ENCODE data around the gene RASAL2.
"Not testable (repeated sequence)": the region's sequence is repeated elsewhere in the genome, so short reads cannot be mapped to it uniquely, and the experiment has no call there.

RASAL2 gene

DNA sequence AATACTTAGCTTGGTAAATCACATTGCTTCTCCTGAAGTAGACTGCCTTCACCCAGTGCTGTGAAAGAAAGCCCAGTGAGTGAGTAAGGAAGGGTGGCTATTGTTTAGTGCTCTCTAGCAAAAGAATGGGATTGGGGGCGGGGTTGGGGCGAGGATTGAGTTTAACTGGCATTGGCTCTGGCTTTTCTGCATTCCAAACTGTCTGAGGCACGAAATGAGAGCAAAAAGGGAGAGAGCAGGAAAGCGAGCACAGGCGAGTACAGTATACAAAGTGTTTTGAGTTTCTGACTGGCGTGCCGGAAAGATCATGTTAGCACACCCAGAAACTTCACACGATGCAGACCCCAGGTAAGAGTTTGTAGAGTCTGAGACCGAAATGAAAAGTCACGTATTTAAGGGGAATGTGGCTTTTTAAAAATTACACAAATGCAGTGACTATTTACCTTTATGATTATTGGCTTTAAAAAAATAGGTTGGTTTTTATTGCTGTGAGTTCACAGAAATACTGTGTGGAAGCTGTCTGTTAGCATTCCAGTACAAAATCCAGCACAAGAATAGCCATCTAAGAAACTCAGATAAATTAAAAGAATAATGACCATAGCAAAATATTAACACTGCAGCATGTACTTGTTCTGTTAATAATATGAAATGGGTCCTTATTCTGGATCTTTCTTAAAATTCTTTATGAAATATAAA, 247.5 kb downstream of the RASAL2 start:
- H3K9me3 ChIP-seq (ENCODE audit: control insufficient read depth in 2 of 2, low read length in 2 of 2), result no peaks in the 10 kb centered on the region
- H3K27ac ChIP-seq (ENCODE audit: low read length), result no peak overlapping the region
- no peaks in the 10 kb centered on the region for H3K27me3 ChIP-seq (ENCODE audit: control insufficient read depth in 1 of 2, insufficient read depth in 2 of 2, low read length in 2 of 2)
- H3K4me1 ChIP-seq (ENCODE audit: control insufficient read depth, insufficient read depth, low read length), result peaks cover 2% of the 10 kb centered on the region
- no peaks in the 10 kb centered on the region for H3K36me3 ChIP-seq (ENCODE audit: control insufficient read depth in 2 of 2, insufficient read depth in 2 of 2, low read length in 2 of 2)
- peak overlapping the region; percentile 47 to 50 for H3K4me3 ChIP-seq (ENCODE audit: low read length in 2 of 2)
- H3K9ac ChIP-seq (ENCODE audit: low read length in 2 of 2), result no peak overlapping the region

DNA sequence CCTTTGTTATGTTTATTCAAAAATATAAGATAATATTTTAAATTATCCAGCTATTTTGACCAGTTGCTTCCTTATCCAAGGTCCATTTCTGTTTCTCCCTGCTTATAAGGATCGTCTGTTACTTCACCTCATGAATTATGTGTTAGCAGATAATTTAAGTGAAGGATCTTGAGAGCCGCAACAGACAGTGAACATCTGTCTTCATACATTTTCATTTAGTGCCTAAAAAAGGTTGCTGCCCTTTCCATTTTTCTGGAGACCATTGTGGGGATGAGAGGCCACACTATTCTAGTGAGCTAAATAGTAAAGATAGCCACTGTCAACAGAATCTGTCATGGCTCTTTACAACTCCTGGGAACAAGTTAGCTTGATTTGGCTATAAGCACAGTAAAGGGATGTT, 248.8 kb downstream of the RASAL2 start:
- H3K9me3 ChIP-seq (ENCODE audit: control insufficient read depth in 2 of 2, low read length in 2 of 2), result no peaks in the 10 kb centered on the region
- no peak overlapping the region for H3K4me3 ChIP-seq (ENCODE audit: low read length in 2 of 2)
- no peak overlapping the region for H3K9ac ChIP-seq (ENCODE audit: low read length in 2 of 2)
- no peaks in the 10 kb centered on the region for H3K36me3 ChIP-seq (ENCODE audit: control insufficient read depth in 2 of 2, insufficient read depth in 2 of 2, low read length in 2 of 2)
- peaks cover 2% of the 10 kb centered on the region for H3K4me1 ChIP-seq (ENCODE audit: control insufficient read depth, insufficient read depth, low read length)
- H3K27ac ChIP-seq (ENCODE audit: low read length), result no peak overlapping the region
- no peaks in the 10 kb centered on the region for H3K27me3 ChIP-seq (ENCODE audit: control insufficient read depth in 1 of 2, insufficient read depth in 2 of 2, low read length in 2 of 2)

DNA sequence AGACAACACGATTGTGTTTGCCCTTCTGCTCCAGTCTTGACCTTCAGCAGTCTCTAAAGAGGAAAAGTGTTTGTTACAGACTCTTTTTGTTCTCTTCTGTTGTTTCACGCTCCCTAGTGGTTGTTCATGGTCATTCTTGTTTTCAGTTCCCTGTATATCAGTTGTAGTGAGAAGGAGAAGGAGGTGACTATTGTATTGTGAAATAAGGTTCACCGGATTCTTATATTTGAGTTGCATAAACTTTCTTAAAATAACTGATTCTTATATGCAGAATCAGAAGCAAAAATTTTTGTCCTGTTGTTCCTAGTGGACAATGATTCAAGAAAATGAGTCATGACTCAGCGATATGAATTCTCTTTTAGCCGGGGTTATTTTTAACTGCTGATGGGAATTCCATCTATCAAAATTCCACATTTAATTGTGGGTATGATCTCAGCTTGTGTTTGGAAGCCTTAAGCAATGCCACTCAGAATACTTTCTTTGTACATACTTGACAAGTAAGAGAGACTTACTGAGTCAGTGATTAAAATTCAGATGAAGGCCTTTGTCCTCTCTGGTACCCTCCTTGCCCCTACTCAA, 250.7 kb downstream of the RASAL2 start:
- Histone ChIP-seq H3K27me3 (ENCODE audit: control insufficient read depth in 1 of 2, insufficient read depth in 2 of 2, low read length in 2 of 2) (no peaks in the 10 kb centered on the region), H3K36me3 (ENCODE audit: control insufficient read depth in 2 of 2, insufficient read depth in 2 of 2, low read length in 2 of 2) (no peaks in the 10 kb centered on the region), H3K27ac (ENCODE audit: low read length) (no peak overlapping the region), H3K4me3 (ENCODE audit: low read length in 2 of 2) (peak overlapping the region in 1 of 2 donors; percentile 22), H3K4me1 (ENCODE audit: control insufficient read depth, insufficient read depth, low read length) (peaks cover 2% of the 10 kb centered on the region), H3K9ac (ENCODE audit: low read length in 2 of 2) (no peak overlapping the region), H3K9me3 (ENCODE audit: control insufficient read depth in 2 of 2, low read length in 2 of 2) (no peaks in the 10 kb centered on the region)

DNA sequence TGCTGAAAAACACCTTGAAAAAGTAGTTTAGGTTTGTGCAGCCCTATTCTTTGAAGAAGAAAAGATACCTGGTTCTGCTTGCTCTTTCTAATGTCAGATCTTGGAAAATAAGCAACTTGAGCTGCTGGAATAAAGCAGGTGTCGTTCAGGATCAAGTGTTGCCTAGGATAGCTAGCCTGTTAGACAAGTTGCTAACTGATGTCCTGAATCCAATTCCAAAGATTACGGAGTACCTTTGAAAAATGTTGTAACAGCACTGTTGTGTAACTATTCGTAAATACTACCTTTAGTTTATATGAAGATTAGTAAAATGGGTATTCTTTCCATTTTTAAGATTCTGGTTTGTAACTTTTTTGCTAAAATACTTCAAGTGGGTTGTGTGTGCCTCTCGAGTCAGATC, 251.3 kb downstream of the RASAL2 start:
- Histone ChIP-seq H3K4me3 (ENCODE audit: low read length in 2 of 2) (no peak overlapping the region), H3K9ac (ENCODE audit: low read length in 2 of 2) (no peak overlapping the region), H3K9me3 (ENCODE audit: control insufficient read depth in 2 of 2, low read length in 2 of 2) (no peaks in the 10 kb centered on the region), H3K27ac (ENCODE audit: low read length) (no peak overlapping the region), H3K4me1 (ENCODE audit: control insufficient read depth, insufficient read depth, low read length) (peaks cover 2% of the 10 kb centered on the region), H3K27me3 (ENCODE audit: control insufficient read depth in 1 of 2, insufficient read depth in 2 of 2, low read length in 2 of 2) (no peaks in the 10 kb centered on the region), H3K36me3 (ENCODE audit: control insufficient read depth in 2 of 2, insufficient read depth in 2 of 2, low read length in 2 of 2) (no peaks in the 10 kb centered on the region)

DNA sequence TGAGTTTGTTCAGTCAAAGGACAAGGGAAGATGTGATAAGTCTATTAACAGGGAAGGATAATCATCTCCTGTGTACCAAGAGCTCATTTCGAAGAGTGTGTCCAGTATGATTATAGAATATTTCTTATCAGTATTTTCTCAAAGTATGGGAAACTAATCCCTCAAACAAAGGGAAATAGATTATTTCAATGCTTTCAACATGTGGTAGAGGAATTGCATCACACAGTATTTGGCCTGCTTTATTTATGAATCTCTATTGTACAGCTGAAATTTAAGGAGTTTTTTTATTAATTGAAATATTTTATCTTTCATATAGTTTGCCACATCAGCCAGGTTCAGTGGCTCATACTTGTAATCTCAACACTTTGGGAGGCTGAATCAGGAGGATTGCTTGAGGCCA, 251.9 kb downstream of the RASAL2 start:
- no peak overlapping the region for H3K27ac ChIP-seq (ENCODE audit: low read length)

DNA sequence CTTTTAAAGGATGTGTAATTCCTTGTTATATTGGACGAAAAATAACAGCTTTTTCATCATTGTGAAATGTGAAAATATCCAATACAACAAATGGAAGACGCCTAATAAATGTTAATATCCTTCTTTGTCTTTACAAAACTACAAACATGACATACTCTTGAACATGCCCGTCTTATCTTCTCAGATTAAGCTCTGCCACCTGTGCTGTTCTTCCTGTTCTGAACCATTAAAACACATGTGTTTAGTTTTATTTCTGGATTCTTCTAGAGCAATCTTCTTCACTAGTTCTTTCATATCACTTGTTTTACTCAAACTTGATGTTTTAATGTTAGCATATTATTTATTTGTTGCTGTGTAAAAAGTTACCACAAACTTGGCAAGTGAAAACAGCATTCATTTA, 255.9 kb downstream of the RASAL2 start:
- Histone ChIP-seq H3K27me3 (ENCODE audit: control insufficient read depth in 1 of 2, insufficient read depth in 2 of 2, low read length in 2 of 2) (no peaks in the 10 kb centered on the region), H3K9me3 (ENCODE audit: control insufficient read depth in 2 of 2, low read length in 2 of 2) (no peaks in the 10 kb centered on the region), H3K27ac (ENCODE audit: low read length) (no peak overlapping the region), H3K9ac (ENCODE audit: low read length in 2 of 2) (no peak overlapping the region), H3K4me3 (ENCODE audit: low read length in 2 of 2) (no peak overlapping the region), H3K4me1 (ENCODE audit: control insufficient read depth, insufficient read depth, low read length) (no peaks in the 10 kb centered on the region), H3K36me3 (ENCODE audit: control insufficient read depth in 2 of 2, insufficient read depth in 2 of 2, low read length in 2 of 2) (no peaks in the 10 kb centered on the region)

More for the DNA sequence above, 251.9 kb downstream of the RASAL2 start:
- Histone ChIP-seq H3K4me1 (ENCODE audit: control insufficient read depth, insufficient read depth, low read length) (peaks cover 2% of the 10 kb centered on the region), H3K36me3 (ENCODE audit: control insufficient read depth in 2 of 2, insufficient read depth in 2 of 2, low read length in 2 of 2) (no peaks in the 10 kb centered on the region), H3K9me3 (ENCODE audit: control insufficient read depth in 2 of 2, low read length in 2 of 2) (no peaks in the 10 kb centered on the region), H3K27me3 (ENCODE audit: control insufficient read depth in 1 of 2, insufficient read depth in 2 of 2, low read length in 2 of 2) (no peaks in the 10 kb centered on the region), H3K9ac (ENCODE audit: low read length in 2 of 2) (no peak overlapping the region), H3K4me3 (ENCODE audit: low read length in 2 of 2) (no peak overlapping the region)

DNA sequence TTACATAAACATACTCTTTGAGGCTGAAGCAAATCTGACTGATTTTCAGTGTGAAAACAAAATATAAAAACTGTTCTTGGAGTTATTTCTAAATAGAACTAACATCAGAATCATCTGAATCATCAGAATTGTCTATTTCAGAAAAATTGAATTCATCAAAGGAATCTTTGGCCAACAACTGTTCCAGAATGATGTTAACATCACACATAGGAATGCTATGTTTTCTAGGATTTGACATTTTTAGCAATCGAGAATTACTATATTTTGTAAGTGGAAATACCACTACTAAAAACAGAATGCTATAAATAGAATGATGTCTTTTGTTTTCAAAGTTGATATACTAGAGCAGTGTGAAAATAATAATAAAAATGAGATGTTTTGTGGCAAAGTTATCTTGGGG, 258.0 kb downstream of the RASAL2 start:
- not testable (repeated sequence) for H3K4me3 ChIP-seq (ENCODE audit: low read length in 2 of 2); H3K9ac ChIP-seq (ENCODE audit: low read length in 2 of 2); H3K36me3 ChIP-seq (ENCODE audit: control insufficient read depth in 2 of 2, insufficient read depth in 2 of 2, low read length in 2 of 2); H3K27ac ChIP-seq (ENCODE audit: low read length); H3K4me1 ChIP-seq (ENCODE audit: control insufficient read depth, insufficient read depth, low read length); H3K9me3 ChIP-seq (ENCODE audit: control insufficient read depth in 2 of 2, low read length in 2 of 2); H3K27me3 ChIP-seq (ENCODE audit: control insufficient read depth in 1 of 2, insufficient read depth in 2 of 2, low read length in 2 of 2)

DNA sequence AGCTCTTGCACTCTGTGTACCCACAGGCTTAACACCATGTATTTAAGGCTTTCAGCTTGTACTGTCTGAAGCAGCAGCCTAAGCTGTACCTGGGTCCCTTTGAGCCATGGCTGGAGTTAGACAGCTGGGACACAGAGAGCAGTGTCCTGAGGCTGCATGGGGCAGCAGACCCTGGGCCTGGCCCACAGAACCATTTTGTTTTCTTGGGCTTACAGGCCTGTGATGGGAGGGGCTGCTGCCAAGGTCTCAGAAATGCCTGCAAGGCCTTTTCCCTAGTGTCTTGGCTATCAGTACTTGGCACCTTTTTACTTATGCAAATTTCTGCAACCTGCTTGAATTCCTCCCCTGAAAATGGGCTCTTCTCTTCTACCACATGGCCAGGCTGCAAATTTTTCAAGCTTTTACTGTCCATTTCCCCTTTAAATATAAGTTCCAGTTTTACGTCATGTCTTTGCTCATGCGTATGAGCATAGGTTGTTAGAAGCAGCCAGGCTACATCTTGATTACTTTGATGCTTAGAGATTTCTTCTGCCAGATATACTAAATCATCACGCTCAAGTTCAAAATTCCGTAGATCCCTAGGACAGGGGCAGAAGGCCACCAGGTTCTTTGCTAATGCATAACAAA, 259.0 kb downstream of the RASAL2 start:
- Histone ChIP-seq H3K9me3 (ENCODE audit: control insufficient read depth in 2 of 2, low read length in 2 of 2) (no peaks in the 10 kb centered on the region), H3K27me3 (ENCODE audit: control insufficient read depth in 1 of 2, insufficient read depth in 2 of 2, low read length in 2 of 2) (no peaks in the 10 kb centered on the region), H3K27ac (ENCODE audit: low read length) (no peak overlapping the region), H3K36me3 (ENCODE audit: control insufficient read depth in 2 of 2, insufficient read depth in 2 of 2, low read length in 2 of 2) (no peaks in the 10 kb centered on the region), H3K4me3 (ENCODE audit: low read length in 2 of 2) (no peak overlapping the region), H3K4me1 (ENCODE audit: control insufficient read depth, insufficient read depth, low read length) (no peaks in the 10 kb centered on the region), H3K9ac (ENCODE audit: low read length in 2 of 2) (no peak overlapping the region)

DNA sequence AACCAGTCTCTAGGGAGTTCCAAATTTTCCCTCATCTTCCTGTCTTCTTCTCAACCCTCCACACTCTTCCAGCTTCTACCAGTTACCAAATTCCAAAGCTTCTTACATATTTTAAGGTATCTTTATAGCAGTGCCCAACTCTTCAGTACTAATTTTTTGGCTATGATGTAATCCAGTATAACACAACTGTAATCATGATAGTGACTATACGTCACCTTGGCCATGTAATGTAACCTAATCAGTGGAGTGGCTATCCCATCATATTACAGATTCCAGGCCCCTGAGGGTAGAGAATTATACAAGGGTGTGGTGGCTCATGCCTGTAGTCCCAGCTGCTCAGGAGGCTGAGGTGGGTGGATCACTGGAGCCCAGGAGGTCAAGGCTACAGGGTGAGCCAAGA, 259.6 kb downstream of the RASAL2 start:
- Histone ChIP-seq H3K4me1 (ENCODE audit: control insufficient read depth, insufficient read depth, low read length) (no peaks in the 10 kb centered on the region), H3K27ac (ENCODE audit: low read length) (no peak overlapping the region), H3K9me3 (ENCODE audit: control insufficient read depth in 2 of 2, low read length in 2 of 2) (no peaks in the 10 kb centered on the region), H3K27me3 (ENCODE audit: control insufficient read depth in 1 of 2, insufficient read depth in 2 of 2, low read length in 2 of 2) (no peaks in the 10 kb centered on the region), H3K4me3 (ENCODE audit: low read length in 2 of 2) (no peak overlapping the region), H3K36me3 (ENCODE audit: control insufficient read depth in 2 of 2, insufficient read depth in 2 of 2, low read length in 2 of 2) (no peaks in the 10 kb centered on the region), H3K9ac (ENCODE audit: low read length in 2 of 2) (no peak overlapping the region)

DNA sequence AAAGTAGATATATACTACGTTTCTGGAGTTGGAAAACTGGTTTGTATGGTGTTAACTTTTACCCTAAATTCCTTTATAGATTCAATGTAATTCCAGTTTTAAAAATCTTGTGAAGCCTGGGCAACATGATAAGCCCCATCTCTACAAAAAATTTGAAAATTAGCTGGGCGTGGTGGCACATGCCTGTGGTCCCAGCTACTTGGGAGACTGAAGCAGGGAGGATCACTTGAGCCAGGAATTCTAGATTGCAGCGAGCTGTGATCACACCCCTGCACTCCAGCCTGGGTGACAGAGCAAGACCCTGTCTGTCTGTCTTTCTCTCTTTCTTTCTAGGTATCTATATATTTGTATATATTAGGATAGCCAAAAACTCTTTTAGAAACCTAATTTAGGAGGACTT, 260.9 kb downstream of the RASAL2 start:
- H3K36me3 ChIP-seq (ENCODE audit: control insufficient read depth in 2 of 2, insufficient read depth in 2 of 2, low read length in 2 of 2), result no peaks in the 10 kb centered on the region
- H3K4me3 ChIP-seq (ENCODE audit: low read length in 2 of 2), result no peak overlapping the region
- H3K4me1 ChIP-seq (ENCODE audit: control insufficient read depth, insufficient read depth, low read length), result no peaks in the 10 kb centered on the region
- H3K9me3 ChIP-seq (ENCODE audit: control insufficient read depth in 2 of 2, low read length in 2 of 2), result no peaks in the 10 kb centered on the region
- no peaks in the 10 kb centered on the region for H3K27me3 ChIP-seq (ENCODE audit: control insufficient read depth in 1 of 2, insufficient read depth in 2 of 2, low read length in 2 of 2)
- no peak overlapping the region for H3K27ac ChIP-seq (ENCODE audit: low read length)
- H3K9ac ChIP-seq (ENCODE audit: low read length in 2 of 2), result no peak overlapping the region

DNA sequence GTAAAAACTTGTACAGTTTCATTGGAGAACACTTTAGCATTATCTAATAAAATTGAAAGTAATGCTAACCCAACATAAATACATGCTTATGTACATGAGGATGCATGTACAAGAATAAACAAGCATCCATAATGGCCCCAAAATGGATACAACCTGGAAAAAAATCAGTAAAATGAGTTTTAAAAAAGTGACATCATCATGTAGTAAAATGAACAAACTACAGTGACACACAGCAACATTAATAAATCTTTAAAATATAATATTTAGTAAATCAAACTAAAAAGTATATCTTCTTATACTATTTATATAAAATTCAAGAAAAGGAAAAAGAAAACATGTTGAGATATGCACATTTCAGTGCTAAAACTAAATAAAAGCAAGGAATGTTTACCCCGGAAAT, 262.4 kb downstream of the RASAL2 start:
- Histone ChIP-seq H3K4me1 (ENCODE audit: control insufficient read depth, insufficient read depth, low read length) (no peaks in the 10 kb centered on the region), H3K9ac (ENCODE audit: low read length in 2 of 2) (no peak overlapping the region), H3K4me3 (ENCODE audit: low read length in 2 of 2) (no peak overlapping the region), H3K27ac (ENCODE audit: low read length) (no peak overlapping the region), H3K27me3 (ENCODE audit: control insufficient read depth in 1 of 2, insufficient read depth in 2 of 2, low read length in 2 of 2) (no peaks in the 10 kb centered on the region), H3K9me3 (ENCODE audit: control insufficient read depth in 2 of 2, low read length in 2 of 2) (no peaks in the 10 kb centered on the region), H3K36me3 (ENCODE audit: control insufficient read depth in 2 of 2, insufficient read depth in 2 of 2, low read length in 2 of 2) (no peaks in the 10 kb centered on the region)
